ENCODE measurements around the gene MTMR3.

MTMR3 gene

DNA sequence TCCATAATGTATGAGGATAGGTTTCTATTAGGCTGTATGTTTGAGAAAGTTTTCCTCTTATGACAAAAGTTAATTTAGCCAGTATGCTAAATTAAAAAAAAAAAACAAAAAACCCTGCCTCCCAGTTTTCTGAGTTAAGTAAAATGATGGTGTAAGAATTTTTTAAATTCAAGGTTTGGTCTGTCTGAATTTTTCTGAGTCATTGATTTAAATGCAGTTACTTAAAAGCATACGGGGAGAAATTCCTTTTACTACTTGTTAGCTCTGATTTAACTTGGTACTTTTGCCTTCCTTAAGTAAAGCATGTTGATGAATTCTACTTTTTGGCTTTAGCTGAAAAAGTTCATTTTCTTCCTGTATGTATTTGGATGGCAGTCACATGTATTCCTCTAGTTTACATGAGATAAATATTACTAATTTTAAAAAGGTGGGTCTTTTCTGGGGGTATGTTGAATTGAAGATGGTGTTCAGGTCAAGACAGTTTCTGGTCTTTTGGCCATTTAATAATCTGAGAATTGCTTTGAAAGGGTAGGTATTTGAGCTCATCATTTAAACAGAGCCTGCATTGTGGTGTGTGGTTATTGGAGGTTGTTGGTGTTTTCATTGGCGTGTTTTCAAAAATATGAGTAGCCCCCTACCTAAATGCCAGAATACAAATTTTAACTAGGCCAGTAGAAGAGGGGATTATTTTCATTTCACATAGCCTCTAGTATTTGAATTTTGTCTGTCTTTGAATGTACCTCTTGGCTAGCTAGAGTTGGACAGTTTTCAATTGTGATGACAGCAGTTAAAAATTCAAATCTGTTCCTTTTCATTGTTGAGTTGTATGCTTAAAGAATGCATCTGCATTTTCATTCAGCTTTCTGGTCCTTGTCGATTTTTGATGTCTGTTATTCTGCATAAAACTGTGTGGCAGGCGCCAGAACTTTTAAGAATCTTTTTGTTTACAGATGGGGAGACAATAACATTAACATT lies 64.7 kb downstream of the MTMR3 start:
- Mint-ChIP-seq H3K9me3 (no peaks in the 10 kb centered on the region), H3K27ac (peak overlapping the region in 1 of 3 experiments; percentile 26), H3K36me3 (ENCODE audit: low read depth) (peaks cover 4% of the 10 kb centered on the region), H3K4me3 (no peak overlapping the region), H3K4me1 (peaks cover 44% of the 10 kb centered on the region), H3K27me3 (ENCODE audit: low read depth) (no peaks in the 10 kb centered on the region)
- TF ChIP-seq CTCF (IDR thresholded peaks at IDR 0.05; ENCODE audit: unreplicated experiment in 3 of 3), result no peak

GRCh38 chr22:29948385-29948769 lies 65.4 kb downstream of the MTMR3 start:
- H3K27me3 Mint-ChIP-seq (ENCODE audit: low read depth), result no peaks in the 10 kb centered on the region
- H3K4me1 Mint-ChIP-seq, result peaks cover 44% of the 10 kb centered on the region
- H3K27ac Mint-ChIP-seq, result peak overlapping the region in 1 of 3 experiments; percentile 26
- no peak for TF ChIP-seq CTCF (IDR thresholded peaks at IDR 0.05; ENCODE audit: unreplicated experiment in 3 of 3)
- no peaks in the 10 kb centered on the region for H3K9me3 Mint-ChIP-seq
- no peak overlapping the region for H3K4me3 Mint-ChIP-seq
- peaks cover 3% of the 10 kb centered on the region for H3K36me3 Mint-ChIP-seq (ENCODE audit: low read depth)

DNA sequence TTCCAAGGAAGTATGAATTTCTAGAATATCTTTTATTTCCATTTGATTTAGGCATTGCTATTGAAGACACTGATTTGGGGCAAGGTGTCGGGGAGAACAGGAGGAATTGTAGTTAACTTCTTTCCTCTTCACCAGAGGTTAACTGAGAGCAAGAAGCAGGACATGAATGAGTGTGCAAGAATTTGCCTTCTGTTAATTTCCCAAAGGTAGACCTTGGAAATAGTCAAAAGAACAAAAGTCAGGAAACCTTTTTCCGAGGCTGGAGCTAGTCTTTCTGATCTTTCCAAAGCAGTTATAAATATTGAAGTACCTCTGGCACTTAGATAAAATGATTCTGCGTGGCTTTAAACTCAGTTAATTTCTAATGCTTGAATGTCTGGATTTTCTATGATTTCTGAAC lies 66.9 kb downstream of the MTMR3 start:
- no peak overlapping the region for H3K27ac Mint-ChIP-seq
- H3K36me3 Mint-ChIP-seq (ENCODE audit: low read depth), result no peaks in the 10 kb centered on the region
- H3K27me3 Mint-ChIP-seq (ENCODE audit: low read depth), result no peaks in the 10 kb centered on the region
- H3K4me1 Mint-ChIP-seq, result peaks cover 38% of the 10 kb centered on the region
- no peak for TF ChIP-seq CTCF (IDR thresholded peaks at IDR 0.05; ENCODE audit: unreplicated experiment in 3 of 3)
- H3K9me3 Mint-ChIP-seq, result no peaks in the 10 kb centered on the region
- no peak overlapping the region for H3K4me3 Mint-ChIP-seq

GRCh38 chr22:29951791-29952413 lies 68.9 kb downstream of the MTMR3 start:
- no peaks in the 10 kb centered on the region for H3K27me3 Mint-ChIP-seq (ENCODE audit: low read depth)
- peaks cover 26% of the 10 kb centered on the region for H3K4me1 Mint-ChIP-seq
- no peak overlapping the region for H3K4me3 Mint-ChIP-seq
- no peak for TF ChIP-seq CTCF (IDR thresholded peaks at IDR 0.05; ENCODE audit: unreplicated experiment in 3 of 3)
- H3K9me3 Mint-ChIP-seq, result no peaks in the 10 kb centered on the region
- H3K27ac Mint-ChIP-seq, result no peak overlapping the region
- H3K36me3 Mint-ChIP-seq (ENCODE audit: low read depth), result no peaks in the 10 kb centered on the region

DNA sequence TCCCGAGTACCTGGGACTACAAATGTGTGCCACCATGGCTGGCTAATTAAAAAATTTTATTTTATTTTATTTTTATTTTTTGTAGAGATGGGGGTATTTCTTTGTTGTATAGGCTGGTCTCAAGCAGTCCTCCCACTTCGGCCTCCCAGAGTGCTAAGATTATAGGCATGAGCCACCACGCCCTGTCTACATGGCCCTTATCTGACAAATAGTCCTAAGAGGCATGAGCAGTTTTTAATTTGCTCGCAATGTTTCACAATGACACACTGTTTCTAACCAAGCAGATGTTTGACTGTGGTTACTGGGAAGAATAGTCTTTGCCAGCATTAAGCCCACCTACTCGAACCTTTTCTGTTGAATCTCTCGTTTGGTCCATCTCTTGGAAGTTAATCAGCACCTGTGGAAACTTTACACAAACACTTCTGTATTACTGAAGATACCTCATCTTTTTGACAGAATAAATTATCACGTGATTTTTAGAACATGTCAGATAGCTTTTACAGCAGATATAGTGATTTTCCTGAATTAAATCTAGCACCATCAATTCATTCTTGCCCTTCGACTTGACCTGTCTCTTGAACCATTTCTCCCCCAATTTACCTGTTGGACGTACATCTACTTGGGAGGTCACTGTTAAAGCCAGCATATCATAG lies 71.4 kb downstream of the MTMR3 start:
- no peak for TF ChIP-seq CTCF (IDR thresholded peaks at IDR 0.05; ENCODE audit: unreplicated experiment in 3 of 3)
- no peak overlapping the region for H3K4me3 Mint-ChIP-seq
- peaks cover 4% of the 10 kb centered on the region for H3K36me3 Mint-ChIP-seq (ENCODE audit: low read depth)
- no peaks in the 10 kb centered on the region for H3K9me3 Mint-ChIP-seq
- no peaks in the 10 kb centered on the region for H3K27me3 Mint-ChIP-seq (ENCODE audit: low read depth)
- peaks cover 8% of the 10 kb centered on the region for H3K4me1 Mint-ChIP-seq
- no peak overlapping the region for H3K27ac Mint-ChIP-seq
